Astrocyte (in vitro differentiated cells and primary cell): ENCODE data around the gene GPS2.

Experiments
- EZH2 ChIP-seq: IDR thresholded peaks from 2 replicates; pipeline ENCODE4 v1.6.1; 2012; ENCODE audit warnings: mild to moderate bottlenecking, low read length, inconsistent platforms; ENCODE audit not compliant: insufficient read depth
- TF ChIP-seq, protein P1 (sequence below): IDR thresholded peaks from 2 replicates; pipeline ENCODE4 v1.5.1; 2011; ENCODE audit warnings: low read depth, mild to moderate bottlenecking, inconsistent platforms, low read length, moderate library complexity; ENCODE audit not compliant: insufficient read depth

DNA sequence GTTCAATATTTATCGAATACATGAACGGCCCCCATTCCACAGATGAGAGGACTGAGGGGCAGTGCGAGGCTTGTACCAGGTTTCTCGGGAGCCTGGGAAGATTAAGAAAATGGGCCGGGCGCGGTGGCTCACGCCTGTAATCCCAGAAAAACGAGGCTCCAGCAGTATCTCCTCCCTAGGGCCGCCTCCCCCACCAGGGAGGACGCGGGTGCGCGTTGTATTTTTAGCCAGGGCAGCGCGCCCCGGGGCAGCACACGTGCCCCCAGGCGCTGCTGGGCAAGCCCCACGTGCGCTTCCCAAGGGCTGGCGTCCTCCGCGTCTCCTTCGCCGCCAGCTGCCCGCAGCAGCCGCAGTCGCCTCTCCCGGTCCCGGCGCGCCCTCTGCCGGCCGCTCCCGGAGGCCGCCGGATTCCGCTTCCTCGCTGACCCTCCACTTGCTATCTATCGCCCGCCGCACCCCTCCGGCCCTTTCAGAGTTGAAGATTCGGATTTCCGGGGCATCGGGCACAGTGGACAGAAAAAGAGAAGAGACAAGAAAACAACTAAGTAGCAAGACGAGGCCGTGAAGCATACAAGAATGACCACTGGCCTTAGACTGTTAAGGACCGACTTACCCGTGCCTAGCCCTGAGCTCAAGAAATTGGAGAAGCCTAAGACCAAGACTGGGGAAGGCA is 18.8 kb downstream of the GPS2 start:
- TF ChIP-seq, protein P1, sequence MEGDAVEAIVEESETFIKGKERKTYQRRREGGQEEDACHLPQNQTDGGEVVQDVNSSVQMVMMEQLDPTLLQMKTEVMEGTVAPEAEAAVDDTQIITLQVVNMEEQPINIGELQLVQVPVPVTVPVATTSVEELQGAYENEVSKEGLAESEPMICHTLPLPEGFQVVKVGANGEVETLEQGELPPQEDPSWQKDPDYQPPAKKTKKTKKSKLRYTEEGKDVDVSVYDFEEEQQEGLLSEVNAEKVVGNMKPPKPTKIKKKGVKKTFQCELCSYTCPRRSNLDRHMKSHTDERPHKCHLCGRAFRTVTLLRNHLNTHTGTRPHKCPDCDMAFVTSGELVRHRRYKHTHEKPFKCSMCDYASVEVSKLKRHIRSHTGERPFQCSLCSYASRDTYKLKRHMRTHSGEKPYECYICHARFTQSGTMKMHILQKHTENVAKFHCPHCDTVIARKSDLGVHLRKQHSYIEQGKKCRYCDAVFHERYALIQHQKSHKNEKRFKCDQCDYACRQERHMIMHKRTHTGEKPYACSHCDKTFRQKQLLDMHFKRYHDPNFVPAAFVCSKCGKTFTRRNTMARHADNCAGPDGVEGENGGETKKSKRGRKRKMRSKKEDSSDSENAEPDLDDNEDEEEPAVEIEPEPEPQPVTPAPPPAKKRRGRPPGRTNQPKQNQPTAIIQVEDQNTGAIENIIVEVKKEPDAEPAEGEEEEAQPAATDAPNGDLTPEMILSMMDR, result peak; percentile 53
- no peak for TF ChIP-seq EZH2
